Inflammatory macrophage treated with lipopolysaccharide for 4 hours (primary cell): ENCODE measurements around the gene HOXC5.

Source experiments
- DNase-seq: peaks from one replicate; pipeline ENCODE4 v3.0.0-alpha.2; 2020

The HOXC5 gene

DNA sequence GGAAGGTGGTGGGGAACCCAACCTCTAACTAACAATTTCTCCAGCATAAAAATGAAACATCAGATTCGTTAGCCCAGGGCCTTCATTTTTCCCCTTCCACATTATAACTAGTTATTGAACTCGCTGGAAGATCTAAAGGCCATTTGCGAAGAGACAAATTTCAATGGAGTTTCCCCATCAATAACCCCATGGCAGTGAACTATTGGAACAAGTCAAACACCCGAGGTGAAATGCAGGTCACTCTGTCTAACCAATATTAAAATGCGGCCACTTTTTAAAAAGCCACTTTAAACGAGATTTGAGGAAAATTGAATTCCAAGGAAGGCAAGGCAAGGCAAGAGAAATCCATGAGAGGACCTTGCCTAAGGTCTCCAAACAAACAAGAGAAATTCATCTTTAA lies 16.3 kb downstream of the HOXC5 start:
- DNase-seq, result no peak

DNA sequence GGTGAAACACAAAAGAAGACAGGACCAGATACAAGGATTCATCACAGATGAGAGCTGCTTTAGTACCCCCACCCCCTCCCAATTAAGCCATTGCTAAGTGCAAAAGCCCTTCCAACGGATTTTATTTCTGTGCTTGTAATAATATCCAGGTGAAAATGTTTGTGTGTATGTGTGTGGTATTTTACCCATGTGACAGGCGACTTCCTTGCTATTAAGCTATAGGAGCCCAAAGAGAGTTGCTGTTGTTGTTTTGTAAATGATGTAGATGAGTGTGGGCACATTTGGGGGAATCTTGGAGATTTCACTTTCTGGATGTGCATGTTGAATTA lies 17.6 kb downstream of the HOXC5 start:
- DNase-seq, result no peak

DNA sequence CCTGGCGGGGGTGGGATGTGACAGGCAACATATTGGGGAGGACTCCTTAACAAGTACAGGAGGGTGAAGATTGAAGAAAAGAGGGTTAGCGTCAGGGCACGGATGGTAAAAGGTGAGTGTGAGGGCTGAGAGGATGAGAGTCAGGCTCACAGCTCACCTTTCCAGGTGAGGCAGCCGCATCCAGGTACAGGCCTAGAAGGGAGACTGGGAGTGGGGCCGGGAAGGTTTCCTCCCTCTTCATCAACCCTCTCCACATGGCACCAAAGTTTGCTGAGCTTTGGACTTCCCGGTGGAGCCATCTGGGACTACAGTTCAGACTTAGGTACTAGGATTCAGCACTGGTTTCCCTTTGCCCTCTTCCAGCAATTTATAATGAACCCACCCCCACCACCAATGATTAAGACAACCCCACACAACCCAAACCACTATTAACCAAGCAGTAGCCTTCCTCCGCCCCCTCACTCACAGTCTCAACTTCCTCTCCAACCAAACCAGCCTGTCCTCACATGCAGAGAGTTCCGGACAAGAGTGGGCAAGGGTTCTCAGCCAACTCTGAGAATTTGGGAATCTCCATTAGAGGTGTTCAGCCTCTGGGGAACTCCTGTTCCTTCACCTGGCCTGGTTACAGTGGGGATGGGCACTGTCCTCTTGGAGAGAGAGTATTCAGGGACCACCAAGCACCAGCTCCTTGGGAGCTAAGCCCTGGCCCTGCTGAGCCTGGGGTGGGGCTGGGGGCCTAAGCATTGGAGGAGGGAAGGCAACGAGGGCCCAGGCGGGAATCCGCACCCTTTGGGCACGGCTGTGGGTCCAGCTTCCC lies 18.4 kb downstream of the HOXC5 start:
- DNase-seq, result peak; percentile 13

DNA sequence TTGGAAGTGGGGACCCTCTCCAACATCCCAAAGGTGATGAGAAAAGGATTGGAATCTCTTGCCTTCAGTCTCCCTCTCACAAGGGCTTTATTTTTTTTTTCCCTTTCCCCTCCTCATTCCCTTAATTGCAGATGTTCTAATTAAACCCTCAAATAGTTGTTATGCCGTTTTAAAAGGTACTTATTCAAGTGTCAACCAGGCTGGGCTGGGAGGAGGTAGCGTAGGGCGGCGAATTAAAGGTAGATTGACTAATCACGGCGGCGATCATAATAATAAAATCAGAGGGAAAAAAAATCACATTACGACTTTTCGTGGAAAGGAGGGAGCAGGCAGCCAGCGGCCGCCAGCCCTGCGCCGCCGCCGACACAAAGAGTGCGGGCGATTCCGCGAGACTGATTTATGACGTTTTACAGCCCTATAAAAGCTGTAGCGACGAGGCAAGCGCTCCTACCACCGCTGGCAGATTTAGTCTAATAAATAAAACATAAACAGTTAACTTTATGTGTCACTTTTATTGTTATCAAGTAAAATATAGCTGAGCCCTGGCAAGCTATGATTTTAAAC lies 19.1 kb downstream of the HOXC5 start:
- no peak for DNase-seq

DNA sequence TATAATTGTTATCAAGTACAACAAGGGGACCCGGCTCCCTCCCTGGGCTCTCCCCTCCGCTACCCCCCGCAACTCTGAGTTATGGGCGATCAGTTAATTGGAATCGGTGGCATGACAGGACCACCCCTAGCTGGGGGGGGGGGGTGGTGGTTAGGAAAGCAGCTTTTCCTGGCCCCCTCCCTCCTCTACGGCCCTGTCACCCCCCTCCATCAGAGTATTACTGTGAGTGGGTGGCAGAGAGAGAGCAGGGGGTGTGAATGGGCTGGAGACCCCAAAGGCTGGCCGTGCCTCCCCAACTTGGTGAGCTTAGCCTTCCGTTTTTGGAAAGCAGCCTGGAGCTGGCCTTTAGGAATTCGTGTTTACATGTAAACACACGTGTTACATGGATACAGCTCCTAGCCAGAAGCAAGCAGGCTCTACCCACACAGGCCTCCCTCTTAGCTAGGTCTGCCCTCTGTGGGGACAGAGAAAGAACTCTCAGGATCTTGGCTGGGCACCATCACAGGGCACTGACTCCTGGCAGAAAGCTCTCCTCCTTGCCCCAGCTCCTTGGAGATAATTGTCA lies 19.7 kb downstream of the HOXC5 start:
- no peak for DNase-seq

DNA sequence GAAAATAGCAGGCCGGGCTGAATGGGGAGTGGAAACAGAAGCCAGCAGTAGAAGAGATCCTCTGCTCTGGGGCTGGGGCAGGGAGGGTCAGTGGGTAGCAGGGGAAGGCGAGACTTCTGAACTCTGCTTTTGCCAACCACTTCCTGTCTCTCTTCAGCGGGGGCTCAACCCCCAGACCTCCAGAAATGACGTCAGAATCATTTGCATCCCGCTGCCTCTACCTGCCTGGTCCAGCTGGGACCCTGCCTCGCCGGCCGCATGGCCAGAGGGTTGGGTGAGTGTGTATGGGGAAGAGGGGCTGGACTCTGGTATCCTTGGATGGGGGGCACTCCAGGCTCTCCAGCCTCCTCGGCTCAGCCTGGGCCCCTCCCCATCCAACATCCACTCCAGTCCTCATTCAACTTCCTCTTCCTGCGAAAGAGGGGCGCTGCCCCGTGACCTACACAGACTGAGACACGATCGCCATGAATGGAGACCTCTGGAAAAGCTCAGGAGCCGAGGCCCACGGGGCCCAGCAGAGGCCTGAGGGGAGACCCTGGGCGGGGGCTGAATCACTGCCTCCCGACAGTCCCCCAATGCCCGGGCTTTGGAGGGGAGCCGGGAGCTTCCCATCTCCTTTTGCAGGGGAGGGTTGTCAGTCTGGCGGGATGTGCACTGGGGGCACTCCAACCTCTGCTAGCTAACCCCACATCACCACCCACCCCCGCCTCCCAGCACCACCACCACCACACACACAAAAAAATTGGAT lies 20.3 kb downstream of the HOXC5 start:
- no peak for DNase-seq

DNA sequence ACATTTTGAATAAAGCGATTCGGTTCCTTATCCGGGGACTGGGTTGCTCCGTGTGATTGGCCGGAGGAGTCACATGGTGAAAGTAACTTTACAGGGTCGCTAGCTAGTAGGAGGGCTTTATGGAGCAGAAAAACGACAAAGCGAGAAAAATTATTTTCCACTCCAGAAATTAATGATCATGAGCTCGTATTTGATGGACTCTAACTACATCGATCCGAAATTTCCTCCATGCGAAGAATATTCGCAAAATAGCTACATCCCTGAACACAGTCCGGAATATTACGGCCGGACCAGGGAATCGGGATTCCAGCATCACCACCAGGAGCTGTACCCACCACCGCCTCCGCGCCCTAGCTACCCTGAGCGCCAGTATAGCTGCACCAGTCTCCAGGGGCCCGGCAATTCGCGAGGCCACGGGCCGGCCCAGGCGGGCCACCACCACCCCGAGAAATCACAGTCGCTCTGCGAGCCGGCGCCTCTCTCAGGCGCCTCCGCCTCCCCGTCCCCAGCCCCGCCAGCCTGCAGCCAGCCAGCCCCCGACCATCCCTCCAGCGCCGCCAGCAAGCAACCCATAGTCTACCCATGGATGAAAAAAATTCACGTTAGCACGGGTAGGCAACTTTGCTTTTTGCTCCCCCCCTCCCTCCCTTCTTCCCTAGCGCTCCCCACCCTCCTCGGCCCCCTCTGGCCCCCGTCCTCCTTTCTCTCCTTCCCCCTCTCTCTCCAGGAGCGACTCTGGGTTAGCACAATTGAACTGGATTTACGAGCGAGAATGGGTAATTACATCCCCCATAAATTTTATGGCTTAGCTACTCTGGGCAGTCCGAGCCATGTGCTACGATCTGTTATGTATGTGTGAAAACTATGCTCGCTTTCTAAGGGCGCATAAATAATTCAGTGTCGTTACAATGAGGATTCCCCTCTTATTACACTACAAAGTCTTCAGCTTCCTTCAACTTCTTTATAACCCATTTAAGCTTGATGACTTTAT lies 21.2 kb downstream of the HOXC5 start, which contains the start of gene HOXC4:
Gene HOXC4 (plus strand): TSS at position 85 of the 991 bp plus-strand sequence. CDS start 88 bp downstream, at position 173.
- DNase-seq, result no peak

DNA sequence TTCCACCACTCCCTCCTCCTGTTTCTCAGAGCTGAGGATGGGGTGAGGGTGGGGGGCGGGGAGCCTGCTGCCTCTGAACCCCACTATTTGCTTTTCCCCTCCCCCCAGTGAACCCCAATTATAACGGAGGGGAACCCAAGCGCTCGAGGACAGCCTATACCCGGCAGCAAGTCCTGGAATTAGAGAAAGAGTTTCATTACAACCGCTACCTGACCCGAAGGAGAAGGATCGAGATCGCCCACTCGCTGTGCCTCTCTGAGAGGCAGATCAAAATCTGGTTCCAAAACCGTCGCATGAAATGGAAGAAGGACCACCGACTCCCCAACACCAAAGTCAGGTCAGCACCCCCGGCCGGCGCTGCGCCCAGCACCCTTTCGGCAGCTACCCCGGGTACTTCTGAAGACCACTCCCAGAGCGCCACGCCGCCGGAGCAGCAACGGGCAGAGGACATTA lies 21.9 kb downstream of the HOXC5 start:
- DNase-seq, result no peak

DNA sequence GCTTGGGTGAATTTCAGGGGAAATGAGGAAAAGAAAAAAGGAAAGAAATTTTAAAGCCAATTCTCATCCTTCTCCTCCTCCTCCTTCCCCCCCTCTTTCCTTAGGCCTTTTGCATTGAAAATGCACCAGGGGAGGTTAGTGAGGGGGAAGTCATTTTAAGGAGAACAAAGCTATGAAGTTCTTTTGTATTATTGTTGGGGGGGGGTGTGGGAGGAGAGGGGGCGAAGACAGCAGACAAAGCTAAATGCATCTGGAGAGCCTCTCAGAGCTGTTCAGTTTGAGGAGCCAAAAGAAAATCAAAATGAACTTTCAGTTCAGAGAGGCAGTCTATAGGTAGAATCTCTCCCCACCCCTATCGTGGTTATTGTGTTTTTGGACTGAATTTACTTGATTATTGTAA lies 22.7 kb downstream of the HOXC5 start:
- DNase-seq, result no peak

DNA sequence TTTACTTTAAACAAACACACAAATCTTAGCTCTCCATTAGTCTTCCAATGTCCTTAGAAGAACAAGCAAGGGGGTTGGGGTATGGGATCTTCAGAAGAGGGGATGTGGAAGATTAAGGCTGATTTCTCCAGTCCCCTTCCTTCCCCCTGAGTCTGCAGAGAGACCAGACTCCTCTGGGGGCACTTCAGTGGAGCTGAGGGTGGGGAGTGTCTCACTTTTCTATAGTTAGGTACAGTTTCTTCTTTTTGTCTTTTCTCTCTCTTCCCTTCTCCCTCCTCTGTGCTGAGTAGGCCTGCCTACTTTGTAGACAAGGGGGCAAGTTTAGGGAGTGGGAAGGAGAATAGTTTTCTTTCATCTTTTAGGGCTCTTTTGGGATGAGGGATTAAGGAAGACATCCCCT lies 23.3 kb downstream of the HOXC5 start:
- no peak for DNase-seq

DNA sequence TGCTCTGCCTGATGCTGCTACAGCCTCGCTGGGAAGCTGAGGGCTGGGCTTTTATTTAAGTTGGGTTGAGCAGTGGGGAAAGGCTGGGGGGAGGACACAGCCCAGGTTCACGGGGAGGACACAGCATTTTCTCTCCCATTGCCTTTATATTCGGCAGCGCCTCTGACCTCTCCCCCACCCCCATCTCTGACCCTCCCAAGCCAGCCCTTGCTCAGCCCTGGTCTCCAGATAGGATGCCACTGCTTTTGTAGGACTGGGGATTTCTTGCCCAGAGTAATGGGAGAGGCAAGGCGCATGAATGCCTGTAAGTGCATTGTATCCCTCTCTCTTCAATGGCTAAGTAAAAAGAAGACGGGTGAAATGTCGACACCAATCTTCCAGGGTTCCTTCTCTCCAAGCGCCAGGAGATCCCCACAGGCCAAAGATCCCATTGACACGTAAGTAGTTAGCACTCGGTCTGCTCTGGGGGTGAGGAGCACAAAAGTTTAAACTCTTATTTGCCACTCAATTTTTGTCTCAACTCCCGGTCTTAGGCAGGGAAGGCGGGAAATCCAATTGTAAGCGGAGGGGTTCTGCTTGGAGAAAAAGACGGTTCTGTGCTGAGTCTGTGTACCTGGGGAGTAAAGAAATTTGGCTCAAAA lies 25.4 kb downstream of the HOXC5 start:
- no peak for DNase-seq

DNA sequence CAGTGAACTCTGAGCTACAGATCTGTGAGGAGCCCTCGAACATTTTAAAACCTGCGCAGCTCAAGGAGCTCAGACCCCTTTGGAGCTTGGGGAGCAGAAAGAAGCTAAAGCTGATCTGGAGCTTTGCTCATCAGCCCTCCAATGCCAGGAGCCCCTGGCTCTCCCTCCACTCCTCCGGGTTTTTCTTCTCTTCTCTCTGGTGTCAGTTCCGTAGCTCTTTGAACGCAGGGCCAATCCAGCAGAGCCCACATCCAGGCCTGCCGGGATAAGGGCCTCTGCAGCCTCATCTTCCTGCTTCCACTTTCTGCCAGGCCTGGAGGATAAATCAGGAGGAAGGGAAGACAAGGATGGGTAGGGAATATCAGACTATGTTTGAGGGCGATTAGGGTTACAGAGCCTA lies 26.8 kb downstream of the HOXC5 start:
- DNase-seq, result no peak

DNA sequence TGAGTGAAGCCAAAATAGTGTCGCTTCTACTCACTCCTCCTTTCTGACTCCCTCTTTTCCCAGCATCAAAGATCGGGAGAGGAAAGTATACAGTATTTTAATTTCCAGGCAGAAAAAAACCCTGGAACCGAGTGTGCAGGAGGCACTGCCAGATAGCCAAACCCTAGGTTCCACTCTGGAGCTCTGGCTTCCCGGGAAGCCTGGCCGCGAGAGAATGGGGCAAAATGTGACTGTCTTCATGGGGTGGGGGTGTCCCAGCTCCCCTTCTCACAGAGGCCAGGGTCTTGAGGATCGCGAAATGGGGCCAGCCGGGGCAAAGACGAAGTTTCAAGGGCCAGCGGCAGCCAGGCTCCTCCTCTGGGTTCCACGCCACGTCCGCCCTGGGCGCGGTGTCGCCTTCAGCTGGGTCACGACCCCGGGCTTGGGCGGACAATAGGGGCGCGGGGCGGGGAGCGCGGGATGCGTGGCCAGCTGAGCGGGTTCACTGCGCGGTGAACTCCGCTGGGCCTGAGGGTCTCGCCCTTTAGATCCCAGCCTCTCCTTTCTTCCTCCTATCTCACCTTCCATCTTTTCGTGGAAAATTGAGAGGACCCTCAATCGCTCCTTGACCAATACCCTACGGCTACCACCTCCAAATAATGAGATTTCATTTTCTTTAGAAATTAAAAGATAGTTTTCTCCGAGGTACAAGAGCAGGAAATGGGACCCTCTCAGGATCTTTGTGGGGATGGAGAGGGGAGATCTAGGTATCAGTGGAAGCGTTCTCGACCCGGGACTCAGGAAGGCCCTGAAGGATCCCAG lies 27.5 kb downstream of the HOXC5 start:
- DNase-seq, result no peak

DNA sequence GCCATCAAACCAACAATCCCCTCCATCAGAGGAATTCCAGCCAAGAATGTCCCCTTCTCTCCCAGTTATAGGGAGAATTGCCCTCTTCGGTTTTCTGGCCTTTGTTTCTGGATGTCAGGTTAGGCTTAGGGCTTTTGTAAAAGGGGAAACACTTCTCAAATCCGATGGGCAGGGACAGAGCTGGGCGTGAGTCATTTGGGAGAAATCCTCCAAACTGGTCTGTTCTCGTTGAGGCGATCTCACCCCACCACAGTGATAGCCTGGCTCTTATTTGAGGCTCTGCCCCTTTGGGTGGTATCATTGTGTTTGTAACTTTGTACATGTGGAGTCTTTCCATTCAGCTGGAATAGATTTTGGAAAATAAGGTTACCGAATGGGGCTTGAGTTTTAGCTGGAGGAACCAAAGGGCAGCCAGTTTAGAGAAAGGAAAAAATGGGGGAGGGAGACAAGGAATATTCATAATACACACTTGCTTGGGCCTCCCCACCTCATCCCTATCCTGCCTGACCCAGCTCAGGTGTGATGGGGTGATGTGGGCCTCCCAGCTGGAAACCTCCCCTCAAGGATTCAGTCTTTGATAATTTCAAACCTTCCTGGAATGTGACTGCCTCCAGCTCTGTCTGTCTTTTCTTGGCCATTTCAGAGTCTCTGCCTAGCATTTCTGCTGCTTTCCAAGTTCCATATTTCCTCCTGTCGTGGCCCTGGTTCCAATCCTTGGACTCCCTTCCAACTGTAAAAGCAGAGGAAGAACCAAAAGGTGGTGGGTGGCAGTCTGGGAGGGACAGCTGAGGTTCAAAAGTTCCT lies 28.3 kb downstream of the HOXC5 start:
- no peak for DNase-seq

DNA sequence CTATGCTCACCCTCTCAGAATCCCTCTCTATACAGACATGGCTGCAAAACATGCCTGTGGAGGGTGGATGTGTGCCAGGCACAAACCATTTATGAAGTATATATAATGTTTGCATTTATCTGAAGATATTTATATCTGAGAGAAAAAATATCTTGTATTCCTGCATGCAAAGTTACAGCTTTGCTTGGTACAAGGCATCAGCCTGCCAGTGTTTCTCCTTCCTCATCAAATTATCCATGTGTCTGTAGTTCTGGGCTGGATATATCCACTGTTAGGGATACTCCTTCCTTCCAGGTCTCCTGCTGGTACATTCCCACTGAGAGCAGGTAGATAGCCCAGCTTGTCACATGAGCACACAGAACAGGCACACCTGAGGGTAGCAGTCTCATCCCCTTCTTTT lies 32.8 kb downstream of the HOXC5 start:
- DNase-seq, result no peak

DNA sequence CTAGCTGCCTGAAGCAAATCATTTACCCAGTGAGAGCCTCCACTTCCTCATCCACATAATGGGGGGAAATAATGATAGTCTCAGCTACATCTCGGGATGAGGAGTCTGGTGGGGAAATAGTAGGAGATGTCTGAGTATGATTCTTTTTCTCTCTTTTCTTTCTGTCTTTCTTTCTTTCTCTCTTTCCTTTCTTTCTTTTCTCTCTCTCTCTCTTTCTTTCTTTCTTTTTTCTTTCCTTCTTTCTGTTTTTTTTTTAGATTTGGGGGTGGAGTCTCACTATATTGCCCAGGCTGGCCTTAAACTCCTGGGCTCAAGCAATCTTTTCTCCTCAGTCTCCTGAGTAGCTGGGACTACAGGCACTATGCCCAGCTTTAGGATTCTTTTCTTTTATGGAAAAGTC lies 33.6 kb downstream of the HOXC5 start:
- DNase-seq, result no peak

DNA sequence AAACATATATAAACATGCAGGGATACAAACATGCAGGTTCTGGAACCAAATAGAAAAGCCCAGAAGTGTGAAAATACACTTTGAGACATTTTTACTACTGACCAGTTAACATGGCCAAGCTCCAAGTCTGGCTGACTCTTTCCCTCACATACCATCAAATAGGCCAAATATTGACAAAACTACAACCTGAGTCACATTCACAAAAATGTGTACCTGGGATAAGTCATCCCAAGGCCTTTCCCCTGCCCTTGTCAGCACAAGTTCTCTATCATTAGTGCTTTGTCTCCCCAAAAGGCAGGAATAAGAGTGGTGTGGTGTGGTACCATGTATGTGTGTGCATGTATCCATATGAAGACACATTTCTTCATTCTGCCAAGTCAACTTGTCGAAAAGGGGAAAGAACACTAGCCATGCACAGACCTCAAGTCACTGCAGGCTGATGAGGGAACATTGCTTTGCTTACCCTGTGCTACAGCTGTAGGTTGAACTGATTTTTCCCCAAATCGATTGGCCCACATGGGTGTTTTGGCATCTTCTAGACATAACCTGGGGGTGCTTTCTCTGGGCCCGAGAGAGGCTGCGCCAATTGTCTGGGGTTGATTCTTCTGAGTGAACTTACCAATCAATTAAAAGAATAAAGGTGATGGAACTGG lies 35.7 kb downstream of the HOXC5 start:
- no peak for DNase-seq

DNA sequence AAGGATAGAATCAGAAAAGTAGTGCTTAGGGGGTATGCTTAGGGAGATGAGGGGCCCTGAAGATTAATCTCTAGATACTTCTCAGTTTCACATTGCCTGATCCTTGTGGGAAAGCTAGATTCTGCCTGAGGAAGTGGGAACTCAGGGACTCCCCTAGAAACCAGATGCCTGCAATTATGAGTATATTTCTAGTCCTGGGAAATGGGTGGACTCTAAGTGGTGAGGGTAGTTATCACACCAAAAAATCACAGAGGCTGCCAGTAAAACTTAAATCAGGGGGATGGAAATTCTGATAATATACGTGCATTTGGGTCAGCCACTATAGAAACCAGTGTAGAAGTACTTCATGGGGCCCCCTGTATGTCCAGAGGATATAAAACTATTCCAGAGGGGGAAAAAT lies 39.1 kb downstream of the HOXC5 start:
- DNase-seq, result no peak

DNA sequence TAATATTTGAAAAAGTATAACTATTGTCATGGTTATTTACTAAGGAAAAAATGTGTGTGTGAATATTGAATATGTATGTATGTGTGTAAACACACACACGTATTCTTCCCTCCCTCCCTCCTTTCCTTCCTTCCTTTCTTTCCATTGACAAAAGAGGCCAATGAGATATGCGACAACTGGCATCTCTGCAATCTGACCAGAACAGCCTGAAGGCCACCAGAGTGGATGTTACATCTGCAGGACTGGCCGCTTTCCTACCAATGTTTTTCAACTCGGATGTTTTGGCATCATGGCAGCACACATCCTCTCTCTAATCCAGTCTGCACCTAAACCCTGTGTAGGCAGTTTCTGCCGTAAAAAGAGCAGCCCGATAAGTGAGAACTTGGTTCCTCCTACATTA lies 41.5 kb downstream of the HOXC5 start:
- DNase-seq, result no peak

DNA sequence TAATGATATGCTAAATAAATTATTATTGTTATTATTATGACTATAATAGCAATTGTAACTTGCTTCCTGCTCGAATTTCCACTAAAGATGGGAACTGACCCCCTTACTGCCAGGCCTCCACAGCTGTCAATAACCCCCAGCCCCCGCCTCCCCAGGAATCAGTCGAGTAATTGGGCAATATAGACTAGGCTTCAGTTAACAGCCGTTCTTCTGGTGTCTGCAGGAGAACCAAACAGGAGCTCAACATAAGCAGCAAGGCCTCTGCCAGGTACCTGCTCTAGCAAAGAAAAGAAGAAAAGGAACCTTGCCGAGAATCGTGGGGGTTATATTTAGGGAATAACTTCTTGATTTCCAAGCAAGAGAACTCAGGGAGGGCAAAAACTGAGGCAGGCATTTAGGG lies 42.6 kb downstream of the HOXC5 start:
- DNase-seq, result no peak
